Measurements from ENCODE around the gene POFUT2. TPM values are rescaled to one million over a fixed set of nuclear protein-coding genes. Genes with fewer than 3 reads are reported as not detected.
"Not testable (repeated sequence)": the region's sequence is repeated elsewhere in the genome, so short reads cannot be mapped to it uniquely, and the experiment has no call there.

The POFUT2 gene
- total and polyA plus RNA-seq, 3 experiments from 2014 or later = 4.9 to 14.5 (median 13.5) TPM

DNA sequence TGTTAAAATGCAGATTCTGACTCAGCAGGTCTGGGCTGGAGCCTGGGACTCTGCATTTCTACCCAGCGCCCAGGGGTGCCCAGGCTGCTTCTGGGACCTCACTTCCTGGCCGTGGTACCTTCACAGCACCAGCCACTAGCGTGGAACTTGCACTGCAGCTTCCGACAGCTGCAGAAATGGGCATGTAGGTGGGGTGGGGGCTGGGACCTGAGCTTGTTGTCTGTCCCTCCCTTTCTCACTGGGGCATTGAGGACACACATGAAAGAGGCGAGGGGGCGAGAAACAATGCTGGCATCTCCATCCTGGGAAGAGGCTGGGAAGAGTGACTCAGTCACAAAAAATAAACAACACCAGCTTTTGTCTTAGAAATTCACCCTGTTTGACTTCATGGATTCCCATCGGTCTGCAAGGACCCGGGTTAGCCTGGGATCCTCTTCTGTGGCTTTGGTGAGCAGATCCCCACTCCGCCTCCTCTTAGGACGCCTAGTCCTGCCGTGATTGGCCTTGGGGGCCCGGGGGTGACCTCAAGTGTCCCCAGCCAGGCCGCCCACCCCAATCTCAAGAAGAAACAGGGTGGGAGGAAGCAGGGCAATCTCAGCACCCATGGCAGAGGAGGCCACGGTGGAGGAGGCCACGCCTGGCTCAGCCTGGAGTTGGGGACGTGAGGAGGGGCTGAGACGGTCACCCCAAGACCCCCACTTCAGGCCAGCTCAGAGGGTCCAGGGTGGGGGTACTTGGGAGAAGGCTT is 29.9 kb upstream of the POFUT2 start:
- H3K4me3 Mint-ChIP-seq = no peak overlapping the region
- H3K36me3 ChIP-seq (ENCODE audit: insufficient read depth, low read length) = no peaks in the 10 kb centered on the region
- DNase-seq = no peak
- no peak overlapping the region for H3K27ac Mint-ChIP-seq
- H3K9me3 Mint-ChIP-seq = no peaks in the 10 kb centered on the region
- H3K4me1 Mint-ChIP-seq = peaks cover 0 to 6% (median 5%) of the 10 kb centered on the region in 3 donors
- peaks cover 5 to 27% of the 10 kb centered on the region in 2 donors for H3K27me3 Mint-ChIP-seq
- no peaks in the 10 kb centered on the region for H3K36me3 Mint-ChIP-seq
- ChIA-PET POLR2A (no interaction called here), CTCF (no interaction called here)
- no peak overlapping the region for H3K4me3 ChIP-seq (ENCODE audit: low read length)
- H3K9me3 ChIP-seq (ENCODE audit: low read length) = no peaks in the 10 kb centered on the region
- no peak overlapping the region for H3K27ac ChIP-seq (ENCODE audit: low read depth, low read length)
- no peaks in the 10 kb centered on the region for H3K27me3 ChIP-seq (ENCODE audit: insufficient read depth, low read length, poor library complexity, severe bottlenecking)
- H3K4me1 ChIP-seq (ENCODE audit: insufficient read depth, low read length) = peaks cover 4% of the 10 kb centered on the region

- H3K4me1 Mint-ChIP-seq = no peaks in the 10 kb centered on the region
- peaks cover 4% of the 10 kb centered on the region for H3K4me1 ChIP-seq (ENCODE audit: insufficient read depth, low read length)
- H3K36me3 Mint-ChIP-seq = peaks cover 0 to 3% (median 0%) of the 10 kb centered on the region in 3 donors
- H3K27me3 ChIP-seq (ENCODE audit: insufficient read depth, low read length, poor library complexity, severe bottlenecking) = no peaks in the 10 kb centered on the region
- peaks cover 2 to 26% of the 10 kb centered on the region in 2 donors for H3K27me3 Mint-ChIP-seq
- no peak for DNase-seq
- POLR2A ChIA-PET = no interaction called here
- no peak overlapping the region for H3K4me3 ChIP-seq (ENCODE audit: low read length)
- H3K27ac ChIP-seq (ENCODE audit: low read depth, low read length) = no peak overlapping the region
- no peak overlapping the region for H3K4me3 Mint-ChIP-seq
- H3K9me3 Mint-ChIP-seq = no peaks in the 10 kb centered on the region
- no peaks in the 10 kb centered on the region for H3K9me3 ChIP-seq (ENCODE audit: low read length)
- no peaks in the 10 kb centered on the region for H3K36me3 ChIP-seq (ENCODE audit: insufficient read depth, low read length)
- H3K27ac Mint-ChIP-seq = no peak overlapping the region
- CTCF ChIA-PET = no interaction called here
Measured at GRCh38 chr21:45316871-45317397, 29.2 kb upstream of the POFUT2 start.

GRCh38 chr21:45315676-45316470 is 28.2 kb upstream of the POFUT2 start:
- H3K9me3 ChIP-seq (ENCODE audit: low read length); H3K4me3 Mint-ChIP-seq; H3K27ac ChIP-seq (ENCODE audit: low read depth, low read length); H3K27me3 ChIP-seq (ENCODE audit: insufficient read depth, low read length, poor library complexity, severe bottlenecking); DNase-seq; H3K4me1 ChIP-seq (ENCODE audit: insufficient read depth, low read length); H3K27ac Mint-ChIP-seq; H3K36me3 Mint-ChIP-seq; H3K9me3 Mint-ChIP-seq; H3K36me3 ChIP-seq (ENCODE audit: insufficient read depth, low read length); CTCF ChIA-PET; H3K4me3 ChIP-seq (ENCODE audit: low read length); POLR2A ChIA-PET; H3K4me1 Mint-ChIP-seq: not testable (repeated sequence)
- peaks cover 2 to 28% of the 10 kb centered on the region in 2 donors for H3K27me3 Mint-ChIP-seq

- Mint-ChIP-seq H3K27me3 (peaks cover 7 to 26% of the 10 kb centered on the region in 2 donors), H3K4me1 (peaks cover 0 to 7% (median 1%) of the 10 kb centered on the region in 3 donors), H3K27ac (no peak overlapping the region), H3K36me3 (peaks cover 0 to 3% (median 1%) of the 10 kb centered on the region in 3 donors), H3K9me3 (no peaks in the 10 kb centered on the region), H3K4me3 (no peak overlapping the region)
- Histone ChIP-seq H3K27me3 (ENCODE audit: insufficient read depth, low read length, poor library complexity, severe bottlenecking) (no peaks in the 10 kb centered on the region), H3K27ac (ENCODE audit: low read depth, low read length) (no peak overlapping the region), H3K36me3 (ENCODE audit: insufficient read depth, low read length) (no peaks in the 10 kb centered on the region), H3K9me3 (ENCODE audit: low read length) (no peaks in the 10 kb centered on the region), H3K4me3 (ENCODE audit: low read length) (no peak overlapping the region), H3K4me1 (ENCODE audit: insufficient read depth, low read length) (peaks cover 3% of the 10 kb centered on the region)
- DNase-seq = no peak
- POLR2A ChIA-PET = no interaction called here
- CTCF ChIA-PET = no interaction called here
Measured at GRCh38 chr21:45313682-45314081, 26.0 kb upstream of the POFUT2 start.

- H3K4me3 ChIP-seq (ENCODE audit: low read length) = no peak overlapping the region
- H3K27ac ChIP-seq (ENCODE audit: low read depth, low read length) = no peak overlapping the region
- Mint-ChIP-seq H3K27ac (no peak overlapping the region), H3K4me3 (no peak overlapping the region), H3K9me3 (no peaks in the 10 kb centered on the region), H3K4me1 (peaks cover 0 to 8% (median 1%) of the 10 kb centered on the region in 3 donors), H3K27me3 (peaks cover 7 to 31% of the 10 kb centered on the region in 2 donors), H3K36me3 (peaks cover 0 to 3% (median 1%) of the 10 kb centered on the region in 3 donors)
- DNase-seq = no peak
- peaks cover 4% of the 10 kb centered on the region for H3K4me1 ChIP-seq (ENCODE audit: insufficient read depth, low read length)
- no peaks in the 10 kb centered on the region for H3K27me3 ChIP-seq (ENCODE audit: insufficient read depth, low read length, poor library complexity, severe bottlenecking)
- H3K36me3 ChIP-seq (ENCODE audit: insufficient read depth, low read length) = no peaks in the 10 kb centered on the region
- CTCF ChIA-PET = no interaction called here
- no peaks in the 10 kb centered on the region for H3K9me3 ChIP-seq (ENCODE audit: low read length)
- POLR2A ChIA-PET = no interaction called here
Measured at GRCh38 chr21:45313015-45313414, 25.3 kb upstream of the POFUT2 start.

DNA sequence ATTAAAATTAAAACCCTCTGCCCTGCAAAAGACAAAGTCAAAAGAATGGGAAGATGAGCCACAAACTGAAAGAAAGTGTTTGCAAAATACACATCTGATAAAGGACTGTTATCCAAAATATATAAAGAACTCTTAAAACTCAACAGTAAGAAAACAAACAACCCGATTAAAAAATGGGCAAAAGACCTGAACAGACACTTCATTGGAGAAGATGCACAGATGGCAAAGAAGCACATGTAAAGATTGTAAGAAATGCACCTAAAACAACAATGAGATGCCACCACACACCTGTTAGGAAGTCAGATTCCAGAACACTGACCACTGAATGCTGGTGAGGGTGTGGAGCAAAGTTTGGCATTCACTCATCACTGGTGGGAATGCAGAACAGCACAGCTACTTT is 24.6 kb upstream of the POFUT2 start:
- peaks cover 7 to 35% of the 10 kb centered on the region in 2 donors for H3K27me3 Mint-ChIP-seq

GRCh38 chr21:45310459-45310858 is 22.8 kb upstream of the POFUT2 start:
- Mint-ChIP-seq H3K4me1 (peaks cover 0 to 14% (median 1%) of the 10 kb centered on the region in 3 donors), H3K36me3 (peaks cover 0 to 3% (median 1%) of the 10 kb centered on the region in 3 donors), H3K27me3 (peaks cover 7 to 36% of the 10 kb centered on the region in 2 donors), H3K9me3 (no peaks in the 10 kb centered on the region), H3K4me3 (no peak overlapping the region), H3K27ac (no peak overlapping the region)
- Histone ChIP-seq H3K27ac (ENCODE audit: low read depth, low read length) (no peak overlapping the region), H3K36me3 (ENCODE audit: insufficient read depth, low read length) (no peaks in the 10 kb centered on the region), H3K4me3 (ENCODE audit: low read length) (no peak overlapping the region), H3K27me3 (ENCODE audit: insufficient read depth, low read length, poor library complexity, severe bottlenecking) (no peaks in the 10 kb centered on the region), H3K9me3 (ENCODE audit: low read length) (no peaks in the 10 kb centered on the region), H3K4me1 (ENCODE audit: insufficient read depth, low read length) (peaks cover 4% of the 10 kb centered on the region)
- ChIA-PET POLR2A (no interaction called here), CTCF (no interaction called here)
- DNase-seq = peak in 1 of 5 donors; percentile 44

More for the DNA sequence above, 24.6 kb upstream of the POFUT2 start:
- CTCF ChIA-PET = no interaction called here
- Mint-ChIP-seq H3K36me3 (peaks cover 0 to 3% (median 1%) of the 10 kb centered on the region in 3 donors), H3K4me3 (no peak overlapping the region), H3K27ac (no peak overlapping the region), H3K9me3 (no peaks in the 10 kb centered on the region), H3K4me1 (peaks cover 0 to 10% (median 1%) of the 10 kb centered on the region in 3 donors)
- no peak overlapping the region for H3K4me3 ChIP-seq (ENCODE audit: low read length)
- no peaks in the 10 kb centered on the region for H3K9me3 ChIP-seq (ENCODE audit: low read length)
- peak in 1 of 5 donors; percentile 6 for DNase-seq
- H3K27ac ChIP-seq (ENCODE audit: low read depth, low read length) = no peak overlapping the region
- peaks cover 4% of the 10 kb centered on the region for H3K4me1 ChIP-seq (ENCODE audit: insufficient read depth, low read length)
- H3K36me3 ChIP-seq (ENCODE audit: insufficient read depth, low read length) = no peaks in the 10 kb centered on the region
- H3K27me3 ChIP-seq (ENCODE audit: insufficient read depth, low read length, poor library complexity, severe bottlenecking) = no peaks in the 10 kb centered on the region
- POLR2A ChIA-PET = interaction anchor here (0.7 kb wide), 1 partner anchor 12 kb away, joined by 3 read pairs; no protein-coding TSS in a partner anchor

- Mint-ChIP-seq H3K9me3 (no peaks in the 10 kb centered on the region), H3K27ac (no peak overlapping the region), H3K4me1 (peaks cover 0 to 14% (median 1%) of the 10 kb centered on the region in 3 donors), H3K27me3 (peaks cover 7 to 36% of the 10 kb centered on the region in 2 donors), H3K36me3 (peaks cover 0 to 3% (median 1%) of the 10 kb centered on the region in 3 donors), H3K4me3 (no peak overlapping the region)
- H3K4me3 ChIP-seq (ENCODE audit: low read length) = no peak overlapping the region
- H3K4me1 ChIP-seq (ENCODE audit: insufficient read depth, low read length) = peaks cover 4% of the 10 kb centered on the region
- ChIA-PET POLR2A (no interaction called here), CTCF (no interaction called here)
- no peaks in the 10 kb centered on the region for H3K36me3 ChIP-seq (ENCODE audit: insufficient read depth, low read length)
- DNase-seq = no peak
- H3K9me3 ChIP-seq (ENCODE audit: low read length) = no peaks in the 10 kb centered on the region
- H3K27me3 ChIP-seq (ENCODE audit: insufficient read depth, low read length, poor library complexity, severe bottlenecking) = no peaks in the 10 kb centered on the region
- no peak overlapping the region for H3K27ac ChIP-seq (ENCODE audit: low read depth, low read length)
Measured at GRCh38 chr21:45309987-45310381, 22.3 kb upstream of the POFUT2 start.

Measured in CD8-positive, alpha-beta memory T cell (primary cell).